CD4-positive, alpha-beta T cell (primary cell): Measurements from ENCODE around the gene FABP6. TPM values are rescaled to one million over a fixed set of nuclear protein-coding genes. Genes with fewer than 3 reads are reported as not detected.

Source experiments
- ATAC-seq: fragments of 200-7000 bp; cut with Tn5 transposase; one replicate; pipeline ENCODE4 v1.10.0; 2022; ENCODE audit warnings: mild to moderate bottlenecking; ENCODE audit not compliant: poor library complexity
- CTCF ChIA-PET: fragments of 350-600 bp; sonication (Branson Sonifier 250); formaldehyde crosslinking; loops from one replicate; lab custom pipeline; 2021; ENCODE audit warnings: antibody characterized with exemption, inconsistent platforms; lab: Charles Lee
- POLR2A ChIA-PET: fragments of 350-600 bp; sonication (Branson Sonifier 250); formaldehyde crosslinking; loops from one replicate; lab custom pipeline; 2021; ENCODE audit warnings: antibody characterized with exemption, inconsistent platforms; lab: Charles Lee
- DNase-seq, 14 experiments: peaks; one replicate each; pipeline ENCODE4 v3.0.0-alpha.2; 2013 to 2020; ENCODE audit warnings: mixed read lengths in 2 of 14
- H3K27ac ChIP-seq, 2 donors: one replicate each; pipeline versions ENCODE4 v1.5.1 to v1.7.0; 2013; ENCODE audit warnings: low read length in 2 of 2, low read depth in 1 of 2, mild to moderate bottlenecking in 1 of 2
- H3K27me3 ChIP-seq, 2 experiments: 1 replicate in 1 of 2; 2 replicates in 1 of 2; pipeline versions ENCODE4 v1.6.1 to v1.7.0; 2013; ENCODE audit warnings: low read length in 2 of 2, control low read depth in 1 of 2, mild to moderate bottlenecking in 1 of 2, moderate library complexity in 1 of 2; ENCODE audit not compliant: insufficient read depth in 2 of 2, control insufficient read depth in 1 of 2
- H3K36me3 ChIP-seq: one replicate; pipeline ENCODE4 v1.6.1; 2013; ENCODE audit warnings: low read length, control low read depth; ENCODE audit not compliant: insufficient read depth
- H3K4me1 ChIP-seq: one replicate; pipeline ENCODE4 v1.6.1; 2013; ENCODE audit warnings: low read length, control low read depth; ENCODE audit not compliant: insufficient read depth
- H3K4me3 ChIP-seq: one replicate; pipeline ENCODE4 v1.5.1; 2013; ENCODE audit warnings: mild to moderate bottlenecking, low read length, moderate library complexity
- H3K9me3 ChIP-seq, 2 experiments: 1 replicate in 1 of 2; 2 replicates in 1 of 2; pipeline versions ENCODE4 v1.6.1 to v1.7.0; 2013; ENCODE audit warnings: low read length in 2 of 2, mild to moderate bottlenecking in 2 of 2, control low read depth in 1 of 2, moderate library complexity in 1 of 2; ENCODE audit not compliant: control insufficient read depth in 1 of 2, insufficient read depth in 1 of 2
- H3K27ac Mint-ChIP-seq: one replicate; pipeline ENCODE4 v1.8.0; 2020; ENCODE audit warnings: mixed read lengths
- H3K27me3 Mint-ChIP-seq: one replicate; pipeline ENCODE4 v1.8.0; 2021; ENCODE audit warnings: mixed read lengths
- H3K36me3 Mint-ChIP-seq: one replicate; pipeline ENCODE4 v1.8.0; 2021; ENCODE audit warnings: low read depth, mixed read lengths
- H3K4me1 Mint-ChIP-seq: one replicate; pipeline ENCODE4 v1.8.0; 2021; ENCODE audit warnings: low read depth, mixed read lengths
- H3K4me3 Mint-ChIP-seq: one replicate; pipeline ENCODE4 v1.8.0; 2020; ENCODE audit warnings: mild to moderate bottlenecking, mixed read lengths
- H3K9me3 Mint-ChIP-seq: one replicate; pipeline ENCODE4 v1.8.0; 2020; ENCODE audit warnings: mixed read lengths
- intact Hi-C, 2 experiments: fragments of 100-400 bp; cut with DNase I in 1 of 2; cut with micrococcal nuclease in 1 of 2; formaldehyde crosslinking; loops; one replicate each; pipeline versions ENCODE4 v1.15.1 to v1.9.0; 2023 to 2025; cut with DNase I, micrococcal nuclease
- total RNA-seq, 174 experiments: library from RNA in 2 of 174; stranded (reverse) in 2 of 174; gene quantifications; one replicate each; pipeline ENCODE4 v1.2.3 and lab custom pipeline; 2021 to 2026
- TF ChIP-seq, protein P1 (sequence below): fragments of 200-600 bp; IDR thresholded peaks from one replicate; pipeline ENCODE4 v1.8.0; 2022; ENCODE audit warnings: antibody characterized with exemption, mild to moderate bottlenecking

FABP6 gene
- total RNA-seq, 2 experiments from 2014 or later, result not detected

DNA sequence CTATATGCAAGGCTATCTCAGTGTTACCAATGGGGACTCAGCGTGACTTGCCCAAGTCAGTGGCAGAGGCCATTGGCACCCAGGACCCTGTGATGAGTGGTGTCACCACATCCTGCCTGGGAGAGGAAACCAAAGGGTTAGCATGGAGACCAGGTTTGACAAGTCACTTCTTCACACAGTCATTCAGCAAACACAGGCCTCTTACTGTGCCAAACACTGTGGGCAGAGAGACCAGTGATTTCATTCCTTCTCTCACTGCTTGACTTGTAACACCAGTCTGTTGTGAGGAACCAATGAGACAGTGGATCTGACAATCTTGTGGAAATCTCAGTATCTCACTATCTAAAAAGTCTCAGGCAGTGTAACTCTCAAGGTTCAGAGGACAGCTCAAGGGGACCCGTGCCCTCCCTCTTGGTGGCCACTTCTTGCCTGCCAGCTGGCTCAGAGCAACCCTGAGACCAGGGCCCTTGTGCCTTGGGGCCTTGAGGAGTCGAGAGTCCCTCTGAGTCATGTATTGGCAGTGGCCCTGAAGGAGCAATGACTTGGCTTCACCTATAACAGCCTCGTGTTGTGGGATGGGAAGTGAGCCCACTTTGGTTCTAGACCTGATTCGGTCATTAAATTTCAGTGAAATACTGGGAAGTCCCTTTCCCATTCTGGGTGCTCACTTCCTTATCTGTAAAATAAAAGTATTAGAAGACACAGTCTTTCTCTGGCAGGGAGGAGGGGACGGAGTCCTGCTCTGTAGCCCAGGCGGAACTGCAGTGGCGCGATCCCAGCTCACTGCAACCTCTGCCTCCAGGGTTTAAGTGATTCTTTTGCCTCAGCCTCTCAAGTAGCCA lies 1.6 kb downstream of the FABP6 start:
- no peak overlapping the region for H3K27ac Mint-ChIP-seq

DNA sequence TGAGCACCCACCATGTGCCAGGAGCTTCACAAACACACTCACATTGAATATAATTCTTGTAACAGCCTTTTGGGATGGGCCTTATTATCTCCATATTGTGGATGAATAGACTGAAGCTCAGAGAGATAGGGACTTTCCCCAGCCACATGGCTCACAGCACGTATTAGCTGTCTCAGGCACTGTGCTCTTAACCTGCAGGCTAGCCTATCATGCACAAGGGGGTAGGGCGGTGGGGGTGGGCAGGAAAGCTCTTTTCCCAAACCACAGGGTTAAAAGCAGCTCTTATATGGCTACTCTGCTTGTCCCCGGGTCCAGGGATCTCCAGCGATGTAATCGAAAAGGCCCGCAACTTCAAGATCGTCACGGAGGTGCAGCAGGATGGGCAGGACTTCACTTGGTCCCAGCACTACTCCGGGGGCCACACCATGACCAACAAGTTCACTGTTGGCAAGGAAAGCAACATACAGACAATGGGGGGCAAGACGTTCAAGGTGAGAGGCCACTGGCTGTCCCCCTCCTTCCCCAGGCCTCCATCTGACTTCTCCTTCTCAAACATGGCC lies 2.6 kb downstream of the FABP6 start:
- Histone ChIP-seq H3K9me3 (no peaks in the 10 kb centered on the region), H3K4me3 (no peak overlapping the region), H3K27me3 (no peaks in the 10 kb centered on the region), H3K4me1 (no peaks in the 10 kb centered on the region), H3K36me3 (no peaks in the 10 kb centered on the region), H3K27ac (no peak overlapping the region)
- Mint-ChIP-seq H3K27ac (no peak overlapping the region), H3K4me1 (no peaks in the 10 kb centered on the region), H3K9me3 (no peaks in the 10 kb centered on the region), H3K36me3 (no peaks in the 10 kb centered on the region), H3K27me3 (no peaks in the 10 kb centered on the region), H3K4me3 (no peak overlapping the region)
- TF ChIP-seq, protein P1, sequence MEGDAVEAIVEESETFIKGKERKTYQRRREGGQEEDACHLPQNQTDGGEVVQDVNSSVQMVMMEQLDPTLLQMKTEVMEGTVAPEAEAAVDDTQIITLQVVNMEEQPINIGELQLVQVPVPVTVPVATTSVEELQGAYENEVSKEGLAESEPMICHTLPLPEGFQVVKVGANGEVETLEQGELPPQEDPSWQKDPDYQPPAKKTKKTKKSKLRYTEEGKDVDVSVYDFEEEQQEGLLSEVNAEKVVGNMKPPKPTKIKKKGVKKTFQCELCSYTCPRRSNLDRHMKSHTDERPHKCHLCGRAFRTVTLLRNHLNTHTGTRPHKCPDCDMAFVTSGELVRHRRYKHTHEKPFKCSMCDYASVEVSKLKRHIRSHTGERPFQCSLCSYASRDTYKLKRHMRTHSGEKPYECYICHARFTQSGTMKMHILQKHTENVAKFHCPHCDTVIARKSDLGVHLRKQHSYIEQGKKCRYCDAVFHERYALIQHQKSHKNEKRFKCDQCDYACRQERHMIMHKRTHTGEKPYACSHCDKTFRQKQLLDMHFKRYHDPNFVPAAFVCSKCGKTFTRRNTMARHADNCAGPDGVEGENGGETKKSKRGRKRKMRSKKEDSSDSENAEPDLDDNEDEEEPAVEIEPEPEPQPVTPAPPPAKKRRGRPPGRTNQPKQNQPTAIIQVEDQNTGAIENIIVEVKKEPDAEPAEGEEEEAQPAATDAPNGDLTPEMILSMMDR, result no peak
- ChIA-PET CTCF (no interaction called here), POLR2A (no interaction called here)
- intact Hi-C loops, result no loop called here
- no peak for ATAC-seq
- no peak for DNase-seq

More for the DNA sequence above, 1.6 kb downstream of the FABP6 start:
- Histone ChIP-seq H3K27me3 (no peaks in the 10 kb centered on the region), H3K36me3 (no peaks in the 10 kb centered on the region), H3K27ac (no peak overlapping the region), H3K4me1 (no peaks in the 10 kb centered on the region), H3K9me3 (no peaks in the 10 kb centered on the region), H3K4me3 (no peak overlapping the region)
- ChIA-PET POLR2A (no interaction called here), CTCF (no interaction called here)
- H3K27me3 Mint-ChIP-seq, result no peaks in the 10 kb centered on the region
- H3K36me3 Mint-ChIP-seq, result no peaks in the 10 kb centered on the region
- ATAC-seq (no peak), DNase-seq (peak in 3 of 14 experiments; percentile 1 to 62 (median 46))
- no peaks in the 10 kb centered on the region for H3K9me3 Mint-ChIP-seq
- intact Hi-C loops, result no loop called here
- no peaks in the 10 kb centered on the region for H3K4me1 Mint-ChIP-seq
- H3K4me3 Mint-ChIP-seq, result no peak overlapping the region
- TF ChIP-seq, protein P1, result no peak

- ATAC-seq (no peak), DNase-seq (no peak)
- Mint-ChIP-seq H3K4me3 (no peak overlapping the region), H3K4me1 (no peaks in the 10 kb centered on the region), H3K27me3 (no peaks in the 10 kb centered on the region), H3K36me3 (no peaks in the 10 kb centered on the region), H3K27ac (no peak overlapping the region), H3K9me3 (no peaks in the 10 kb centered on the region)
- TF ChIP-seq, protein P1, result no peak
- ChIA-PET POLR2A (no interaction called here), CTCF (no interaction called here)
- no peaks in the 10 kb centered on the region for H3K9me3 ChIP-seq
- H3K27ac ChIP-seq, result no peak overlapping the region
- H3K4me3 ChIP-seq, result no peak overlapping the region
- H3K27me3 ChIP-seq, result no peaks in the 10 kb centered on the region
- intact Hi-C loops, result no loop called here
- H3K36me3 ChIP-seq, result no peaks in the 10 kb centered on the region
- H3K4me1 ChIP-seq, result no peaks in the 10 kb centered on the region
These were observed 3.9 kb downstream of the FABP6 start for GRCh38 chr5:160233215-160233614.
